MM.1S (cell line): Measurements from ENCODE around the gene DHPS.

ENCODE experiments used
- DNase-seq: peaks from one replicate; pipeline ENCODE4 v3.0.0-alpha.2; 2015
- H2AFZ ChIP-seq: fragments of 300-600 bp; sonication (generic); 2 replicates; pipeline ENCODE4 v1.6.0; 2016; ENCODE audit warnings: antibody characterized with exemption, low read length
- H3F3A ChIP-seq: fragments of 300-600 bp; sonication (generic); 2 replicates; pipeline ENCODE4 v1.6.1; 2016; ENCODE audit warnings: mild to moderate bottlenecking, antibody characterized with exemption, low read length, moderate library complexity, mixed read lengths; ENCODE audit not compliant: insufficient read depth
- H3K27ac ChIP-seq: fragments of 300-600 bp; sonication (generic); 2 replicates; pipeline ENCODE4 v1.5.1; 2016; ENCODE audit warnings: mild to moderate bottlenecking, low read length
- H3K27me3 ChIP-seq: fragments of 300-600 bp; sonication (generic); replicated peaks from 2 replicates; pipeline ENCODE4 v1.6.0; 2016; ENCODE audit warnings: low read length; ENCODE audit not compliant: insufficient read depth
- H3K36me3 ChIP-seq: fragments of 300-600 bp; sonication (generic); replicated peaks from 2 replicates; pipeline ENCODE4 v1.6.1; 2016; ENCODE audit warnings: mild to moderate bottlenecking, low read length, mixed read lengths; ENCODE audit not compliant: insufficient read depth
- H3K4me1 ChIP-seq: fragments of 300-600 bp; sonication (generic); 2 replicates; pipeline ENCODE4 v1.6.1; 2016; ENCODE audit warnings: low read length, mixed read lengths
- H3K4me2 ChIP-seq: fragments of 300-600 bp; sonication (generic); 2 replicates; pipeline ENCODE4 v1.6.0; 2016; ENCODE audit warnings: low read depth, low read length
- H3K4me3 ChIP-seq: fragments of 300-600 bp; sonication (generic); 2 replicates; pipeline ENCODE4 v1.5.1; 2016; ENCODE audit warnings: low read length, mixed read lengths
- H3K79me2 ChIP-seq: fragments of 300-600 bp; sonication (generic); 2 replicates; pipeline ENCODE4 v1.6.1; 2016; ENCODE audit warnings: mixed run types, low read length, mixed read lengths
- H3K9ac ChIP-seq: fragments of 300-600 bp; sonication (generic); 2 replicates; pipeline ENCODE4 v1.6.1; 2016; ENCODE audit warnings: low read length, mixed read lengths
- H3K9me2 ChIP-seq: fragments of 300-600 bp; sonication (generic); replicated peaks from 2 replicates; pipeline ENCODE4 v1.6.1; 2016; ENCODE audit warnings: mild to moderate bottlenecking, low read length, mixed read lengths; ENCODE audit not compliant: insufficient read depth
- H3K9me3 ChIP-seq: fragments of 300-600 bp; sonication (generic); replicated peaks from 2 replicates; pipeline ENCODE4 v1.6.1; 2016; ENCODE audit warnings: mild to moderate bottlenecking, low read length, mixed read lengths; ENCODE audit not compliant: insufficient read depth
- H4K20me1 ChIP-seq: fragments of 300-600 bp; sonication (generic); 2 replicates; pipeline ENCODE4 v1.6.1; 2016; ENCODE audit warnings: mild to moderate bottlenecking, low read length, moderate library complexity, mixed read lengths; ENCODE audit not compliant: insufficient read depth
- EZH2 ChIP-seq: fragments of 300-600 bp; sonication (generic); optimal IDR thresholded peaks from 2 replicates; pipeline ENCODE3; 2017; ENCODE audit warnings: low read depth, mild to moderate bottlenecking, antibody characterized with exemption, low read length, mixed read lengths
- EZH2phosphoT487 ChIP-seq: fragments of 300-600 bp; sonication (generic); IDR thresholded peaks from 2 replicates; pipeline ENCODE4 v1.6.1; 2018; ENCODE audit warnings: antibody characterized with exemption, low read length
- TF ChIP-seq, protein P1 (sequence below): fragments of 300-600 bp; sonication (generic); IDR thresholded peaks from 2 replicates; pipeline ENCODE4 v1.5.1; 2016; ENCODE audit warnings: antibody characterized with exemption, low read length, mixed read lengths

The DHPS gene

DNA sequence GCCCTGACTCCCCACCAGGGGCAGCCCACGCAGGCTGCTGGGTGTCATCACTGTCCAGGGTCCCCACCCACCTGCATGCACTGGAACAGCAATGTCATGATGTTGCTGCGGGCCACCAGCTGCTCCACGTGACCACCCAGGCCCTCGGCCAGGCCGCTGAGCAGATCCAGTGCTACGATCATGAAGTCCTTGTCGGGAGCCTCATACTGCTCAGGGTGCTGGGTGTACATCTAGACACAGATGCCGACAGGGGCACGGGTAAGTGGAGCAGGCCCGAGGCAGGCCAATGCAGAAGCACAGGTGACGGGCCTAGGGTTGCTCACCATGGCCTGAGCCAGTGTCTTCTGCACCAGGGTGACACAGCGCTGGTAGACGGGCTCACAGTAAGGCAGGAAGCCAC, 23.5 kb upstream of the DHPS start:
- Histone ChIP-seq H2AFZ (no peak overlapping the region), H3K9me2 (no peaks in the 10 kb centered on the region), H3K4me2 (no peak overlapping the region), H4K20me1 (no peaks in the 10 kb centered on the region), H3K4me3 (no peak overlapping the region), H3K27ac (no peak overlapping the region), H3K9me3 (no peaks in the 10 kb centered on the region), H3K79me2 (no peaks in the 10 kb centered on the region), H3K36me3 (peaks cover 18% of the 10 kb centered on the region), H3K9ac (no peak overlapping the region), H3F3A (no peaks in the 10 kb centered on the region; the same call in 1 of the 2 replicates), H3K27me3 (no peaks in the 10 kb centered on the region), H3K4me1 (no peaks in the 10 kb centered on the region)
- no peak for DNase-seq
- TF ChIP-seq, protein P1, sequence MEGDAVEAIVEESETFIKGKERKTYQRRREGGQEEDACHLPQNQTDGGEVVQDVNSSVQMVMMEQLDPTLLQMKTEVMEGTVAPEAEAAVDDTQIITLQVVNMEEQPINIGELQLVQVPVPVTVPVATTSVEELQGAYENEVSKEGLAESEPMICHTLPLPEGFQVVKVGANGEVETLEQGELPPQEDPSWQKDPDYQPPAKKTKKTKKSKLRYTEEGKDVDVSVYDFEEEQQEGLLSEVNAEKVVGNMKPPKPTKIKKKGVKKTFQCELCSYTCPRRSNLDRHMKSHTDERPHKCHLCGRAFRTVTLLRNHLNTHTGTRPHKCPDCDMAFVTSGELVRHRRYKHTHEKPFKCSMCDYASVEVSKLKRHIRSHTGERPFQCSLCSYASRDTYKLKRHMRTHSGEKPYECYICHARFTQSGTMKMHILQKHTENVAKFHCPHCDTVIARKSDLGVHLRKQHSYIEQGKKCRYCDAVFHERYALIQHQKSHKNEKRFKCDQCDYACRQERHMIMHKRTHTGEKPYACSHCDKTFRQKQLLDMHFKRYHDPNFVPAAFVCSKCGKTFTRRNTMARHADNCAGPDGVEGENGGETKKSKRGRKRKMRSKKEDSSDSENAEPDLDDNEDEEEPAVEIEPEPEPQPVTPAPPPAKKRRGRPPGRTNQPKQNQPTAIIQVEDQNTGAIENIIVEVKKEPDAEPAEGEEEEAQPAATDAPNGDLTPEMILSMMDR, result no peak
- TF ChIP-seq EZH2, result no peak
- TF ChIP-seq EZH2phosphoT487, result no peak

DNA sequence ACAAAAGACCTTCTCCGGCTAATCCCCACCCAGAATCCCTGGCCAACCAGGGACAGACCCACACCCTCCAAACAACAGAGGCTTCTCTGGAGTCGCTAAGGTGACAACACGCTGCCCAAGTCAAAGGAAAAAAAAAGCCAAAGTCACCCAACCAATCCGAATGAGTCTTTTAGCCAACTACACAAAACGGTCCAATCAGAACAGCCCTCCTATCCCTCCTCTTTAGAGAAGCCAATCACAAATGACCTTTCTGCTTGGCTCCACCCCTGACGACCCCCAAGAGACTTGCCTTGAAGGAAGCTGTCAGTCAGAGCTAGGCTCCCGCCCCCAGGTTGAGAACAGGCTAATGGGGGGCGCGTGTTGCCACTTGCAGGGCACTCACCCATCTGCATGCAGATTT, 21.4 kb upstream of the DHPS start:
- H3K27ac ChIP-seq, result no peak overlapping the region
- no peaks in the 10 kb centered on the region for H3K4me1 ChIP-seq
- H3K27me3 ChIP-seq, result no peaks in the 10 kb centered on the region
- H3K9me3 ChIP-seq, result no peaks in the 10 kb centered on the region
- no peak overlapping the region for H2AFZ ChIP-seq
- H3K79me2 ChIP-seq, result no peaks in the 10 kb centered on the region
- no peak overlapping the region for H3K9ac ChIP-seq
- TF ChIP-seq, protein P1, result no peak
- TF ChIP-seq EZH2, result no peak
- no peak for TF ChIP-seq EZH2phosphoT487
- no peaks in the 10 kb centered on the region for H3K9me2 ChIP-seq
- peaks cover 14% of the 10 kb centered on the region for H3K36me3 ChIP-seq
- H3F3A ChIP-seq, result peaks cover 2% of the 10 kb centered on the region; the same call in 1 of the 2 replicates
- no peak for DNase-seq
- H3K4me3 ChIP-seq, result no peak overlapping the region
- H3K4me2 ChIP-seq, result no peak overlapping the region
- no peaks in the 10 kb centered on the region for H4K20me1 ChIP-seq

DNA sequence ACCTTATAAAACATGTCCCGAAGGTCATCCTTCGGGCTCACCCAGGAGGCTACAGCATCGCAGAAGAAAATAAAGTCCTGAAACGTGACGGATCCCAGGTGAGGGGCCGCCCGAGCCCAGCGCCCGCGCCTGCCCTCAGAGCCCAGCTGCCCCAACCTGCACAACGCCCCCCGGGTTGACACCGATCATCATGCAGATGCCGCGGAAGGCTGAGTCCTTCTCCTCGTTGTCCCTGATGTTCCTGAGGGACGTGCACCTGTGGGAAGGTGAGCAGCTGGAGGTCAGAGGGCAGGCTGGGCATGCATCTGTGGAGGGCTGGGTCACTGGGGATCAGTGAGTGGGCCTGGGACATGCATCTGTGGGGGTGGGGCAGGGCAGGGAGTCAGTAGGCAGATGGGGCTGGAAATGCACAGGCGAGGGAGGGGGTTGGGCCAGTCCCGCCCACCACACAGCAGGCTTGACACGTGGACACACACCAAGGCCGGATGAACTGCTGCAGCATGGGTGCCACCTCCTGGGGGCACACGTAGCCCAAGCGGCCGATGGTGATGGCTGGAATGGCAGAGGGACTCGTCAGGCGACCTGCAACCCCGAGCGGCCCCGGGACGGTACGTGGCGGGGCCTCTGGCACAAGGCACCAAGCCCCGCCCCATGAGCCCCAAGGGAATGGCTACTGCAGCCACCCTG, 20.1 kb upstream of the DHPS start:
- no peaks in the 10 kb centered on the region for H3K9me3 ChIP-seq
- H3K9me2 ChIP-seq, result no peaks in the 10 kb centered on the region
- H3K9ac ChIP-seq, result no peak overlapping the region
- TF ChIP-seq EZH2, result no peak
- TF ChIP-seq, protein P1, result no peak
- TF ChIP-seq EZH2phosphoT487, result no peak
- H3K27me3 ChIP-seq, result no peaks in the 10 kb centered on the region
- no peak overlapping the region for H3K27ac ChIP-seq
- H3F3A ChIP-seq, result peaks cover 14% of the 10 kb centered on the region
- no peaks in the 10 kb centered on the region for H4K20me1 ChIP-seq
- H2AFZ ChIP-seq, result no peak overlapping the region
- no peak for DNase-seq
- no peaks in the 10 kb centered on the region for H3K4me1 ChIP-seq
- H3K79me2 ChIP-seq, result no peaks in the 10 kb centered on the region
- H3K4me3 ChIP-seq, result no peak overlapping the region
- H3K36me3 ChIP-seq, result peaks cover 14% of the 10 kb centered on the region
- no peak overlapping the region for H3K4me2 ChIP-seq
